HG02840 (cell line): ENCODE data around the gene RBM33.

Source experiments
- ATAC-seq: cut with Tn5 transposase; IDR thresholded peaks from one replicate; pipeline ENCODE4 v1.9.1; 2021; ENCODE audit warnings: mild to moderate bottlenecking, moderate library complexity, moderate number of reproducible peaks; ENCODE audit not compliant: unreplicated experiment, low FRiP score

Gene RBM33

GRCh38 chr7:155625557-155625956 lies 18.9 kb upstream of the RBM33 start:
- no peak for ATAC-seq

- no peak for ATAC-seq
Measured at GRCh38 chr7:155629171-155629570, 15.3 kb upstream of the RBM33 start.

GRCh38 chr7:155631155-155631554 lies 13.3 kb upstream of the RBM33 start:
- ATAC-seq, result no peak

- no peak for ATAC-seq
Measured at GRCh38 chr7:155635817-155636216, 8.6 kb upstream of the RBM33 start.

GRCh38 chr7:155637155-155637554 lies 7.3 kb upstream of the RBM33 start:
- ATAC-seq, result no peak

- no peak for ATAC-seq
Measured at GRCh38 chr7:155638366-155638765, 6.1 kb upstream of the RBM33 start.

GRCh38 chr7:155639958-155640520 lies 4.4 kb upstream of the RBM33 start:
- ATAC-seq, result no peak

- no peak for ATAC-seq
Measured at GRCh38 chr7:155640629-155641028, 3.8 kb upstream of the RBM33 start.

- ATAC-seq, result peak; percentile 45
Measured at GRCh38 chr7:155643804-155644177, 670 bp upstream of the RBM33 start.

- peak; percentile 22 for ATAC-seq
Measured at GRCh38 chr7:155644971-155645509, 579 bp downstream of the RBM33 start.

GRCh38 chr7:155645662-155646061 lies 1.2 kb downstream of the RBM33 start:
- no peak for ATAC-seq

GRCh38 chr7:155646669-155647068 lies 2.2 kb downstream of the RBM33 start:
- no peak for ATAC-seq

GRCh38 chr7:155647302-155647701 lies 2.8 kb downstream of the RBM33 start:
- ATAC-seq, result no peak

GRCh38 chr7:155647734-155648133 lies 3.3 kb downstream of the RBM33 start:
- no peak for ATAC-seq

GRCh38 chr7:155648752-155649339 lies 4.4 kb downstream of the RBM33 start:
- ATAC-seq, result no peak

- ATAC-seq, result no peak
Measured at GRCh38 chr7:155649588-155649987, 5.1 kb downstream of the RBM33 start.

GRCh38 chr7:155652156-155653114 lies 8.0 kb downstream of the RBM33 start:
- no peak for ATAC-seq

GRCh38 chr7:155653803-155654202 lies 9.3 kb downstream of the RBM33 start:
- no peak for ATAC-seq

GRCh38 chr7:155656891-155657290 lies 12.4 kb downstream of the RBM33 start:
- no peak for ATAC-seq

GRCh38 chr7:155660059-155660757 lies 15.7 kb downstream of the RBM33 start:
- peak; percentile 65 for ATAC-seq

- peak; percentile 55 for ATAC-seq
Measured at GRCh38 chr7:155660758-155661093, 16.3 kb downstream of the RBM33 start.
